Breast epithelium (tissue), 3 donors: Measurements from ENCODE around the gene OPCML.

Experiments used
- POLR2A ChIP-seq: fragments of 450-650 bp; IDR thresholded peaks from one replicate; pipeline ENCODE4 v1.6.1; 2016; ENCODE audit warnings: antibody characterized with exemption, mild to moderate bottlenecking, moderate library complexity
- TF ChIP-seq, protein P1 (sequence below), 3 donors: fragments of 450-650 bp; IDR thresholded peaks; one replicate each; pipeline ENCODE4 v1.5.1; 2016 to 2017; ENCODE audit warnings: antibody characterized with exemption in 3 of 3, mild to moderate bottlenecking in 3 of 3, moderate library complexity in 3 of 3

GRCh38 chr11:133020372-133020714, 512.0 kb downstream of the OPCML start:
- TF ChIP-seq, protein P1, sequence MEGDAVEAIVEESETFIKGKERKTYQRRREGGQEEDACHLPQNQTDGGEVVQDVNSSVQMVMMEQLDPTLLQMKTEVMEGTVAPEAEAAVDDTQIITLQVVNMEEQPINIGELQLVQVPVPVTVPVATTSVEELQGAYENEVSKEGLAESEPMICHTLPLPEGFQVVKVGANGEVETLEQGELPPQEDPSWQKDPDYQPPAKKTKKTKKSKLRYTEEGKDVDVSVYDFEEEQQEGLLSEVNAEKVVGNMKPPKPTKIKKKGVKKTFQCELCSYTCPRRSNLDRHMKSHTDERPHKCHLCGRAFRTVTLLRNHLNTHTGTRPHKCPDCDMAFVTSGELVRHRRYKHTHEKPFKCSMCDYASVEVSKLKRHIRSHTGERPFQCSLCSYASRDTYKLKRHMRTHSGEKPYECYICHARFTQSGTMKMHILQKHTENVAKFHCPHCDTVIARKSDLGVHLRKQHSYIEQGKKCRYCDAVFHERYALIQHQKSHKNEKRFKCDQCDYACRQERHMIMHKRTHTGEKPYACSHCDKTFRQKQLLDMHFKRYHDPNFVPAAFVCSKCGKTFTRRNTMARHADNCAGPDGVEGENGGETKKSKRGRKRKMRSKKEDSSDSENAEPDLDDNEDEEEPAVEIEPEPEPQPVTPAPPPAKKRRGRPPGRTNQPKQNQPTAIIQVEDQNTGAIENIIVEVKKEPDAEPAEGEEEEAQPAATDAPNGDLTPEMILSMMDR (IDR thresholded peaks at IDR 0.05) = no peak
- TF ChIP-seq POLR2A = no peak
